ENCODE results near the gene OR8B4. TPM values are rescaled to one million over a fixed set of nuclear protein-coding genes. Genes with fewer than 3 reads are reported as not detected.
"Not testable (repeated sequence)": the region's sequence is repeated elsewhere in the genome, so short reads cannot be mapped to it uniquely, and the experiment has no call there.

Gene OR8B4
- total RNA-seq, 1 donor from 2014 or later: not detected

GRCh38 chr11:124405581-124405980, 19.1 kb downstream of the OR8B4 start:
- peak; percentile 17 for DNase-seq

GRCh38 chr11:124403186-124403585, 21.5 kb downstream of the OR8B4 start:
- DNase-seq: not testable (repeated sequence)

- peak; percentile 83 for DNase-seq
Measured at GRCh38 chr11:124402326-124402922, 22.2 kb downstream of the OR8B4 start.

- DNase-seq: no peak
Measured at GRCh38 chr11:124398924-124399323, 25.7 kb downstream of the OR8B4 start, which contains the start of gene OR8B3. Gene OR8B3 (minus strand): TSS chr11:124399024. CDS start chr11:124397351, 1,673 bp downstream.

- not testable (repeated sequence) for DNase-seq
Measured at GRCh38 chr11:124396847-124397246, 27.8 kb downstream of the OR8B4 start.

- no peak for DNase-seq
Measured at GRCh38 chr11:124394408-124394807, 30.3 kb downstream of the OR8B4 start.

- no peak for DNase-seq
Measured at GRCh38 chr11:124384399-124384798, 40.3 kb downstream of the OR8B4 start, which contains the start of gene OR8B2. Gene OR8B2 (minus strand): TSS chr11:124384499. CDS start chr11:124383343, 1,156 bp downstream.

- DNase-seq: not testable (repeated sequence)
Measured at GRCh38 chr11:124382857-124383256, 41.8 kb downstream of the OR8B4 start.

- no peak for DNase-seq
Measured at GRCh38 chr11:124380585-124380984, 44.1 kb downstream of the OR8B4 start.

- DNase-seq: no peak
Measured at GRCh38 chr11:124376280-124376679, 48.4 kb downstream of the OR8B4 start.

Other genes with a start within 250 kb of the OR8B4 start
- not detected in 2 replicates for gene OR10D3, start 241.5 kb downstream of the OR8B4 start, total RNA-seq
- gene OR8G1, start 183.8 kb downstream of the OR8B4 start, total RNA-seq: not detected in 2 replicates
- gene OR8G5, start 168.5 kb downstream of the OR8B4 start, total RNA-seq: not detected in 2 replicates
- gene OR8D1, start 110.9 kb downstream of the OR8B4 start, total RNA-seq: not detected in 2 replicates
- gene OR8D2, start 104.7 kb downstream of the OR8B4 start, total RNA-seq: not detected in 2 replicates
- not detected in 2 replicates for gene OR8B2, start 40.4 kb downstream of the OR8B4 start, total RNA-seq
- not detected in 2 replicates for gene OR8B3, start 25.8 kb downstream of the OR8B4 start, total RNA-seq
- not detected in 2 replicates for gene OR8B8, start 20.8 kb upstream of the OR8B4 start, total RNA-seq
- not detected in 2 replicates for gene OR8B12, start 118.8 kb upstream of the OR8B4 start, total RNA-seq
- not detected in 2 replicates for gene OR8A1, start 145.1 kb upstream of the OR8B4 start, total RNA-seq
- gene PANX3, start 186.6 kb upstream of the OR8B4 start, total RNA-seq: not detected in 2 replicates
- 17.5 and 18.4 TPM in 2 replicates for gene TBRG1, start 198.0 kb upstream of the OR8B4 start, total RNA-seq
- 20.8 and 22.0 TPM in 2 replicates for gene SIAE, start 248.9 kb upstream of the OR8B4 start, total RNA-seq
- gene SPA17, start 249.0 kb upstream of the OR8B4 start, total RNA-seq: 5.8 and 6.9 TPM in 2 replicates

Measured in dermis blood vessel endothelial cell (primary cell).